HAP-1 (cell line): ENCODE measurements around the gene TBCEL.

Source experiments
- DNase-seq, 2 experiments: peaks; one replicate each; pipeline ENCODE4 v3.0.0-alpha.2; 2016 to 2020; ENCODE audit warnings: low spot score in 2 of 2
- H3K27me3 ChIP-seq: fragments of 250-450 bp; sonication (Bioruptor Pico); 2 replicates; pipeline ENCODE4 v1.5.1; 2020; ENCODE audit warnings: low read depth, mild to moderate bottlenecking, moderate library complexity
- H3K36me3 ChIP-seq: fragments of 250-450 bp; sonication (Bioruptor Pico); replicated peaks from 2 replicates; pipeline ENCODE4 v1.5.1; 2020; ENCODE audit warnings: mild to moderate bottlenecking
- H3K4me1 ChIP-seq: fragments of 250-450 bp; sonication (Bioruptor Pico); 2 replicates; pipeline ENCODE4 v1.5.1; 2020; ENCODE audit warnings: mild to moderate bottlenecking
- H3K4me3 ChIP-seq: fragments of 250-450 bp; sonication (Bioruptor Pico); 2 replicates; pipeline ENCODE4 v1.5.1; 2020; ENCODE audit warnings: mild to moderate bottlenecking, moderate library complexity
- H3K9me3 ChIP-seq: fragments of 250-450 bp; sonication (Bioruptor Pico); 2 replicates; pipeline ENCODE4 v1.5.1; 2020; ENCODE audit warnings: mild to moderate bottlenecking, moderate library complexity
- in situ Hi-C: fragments of 300-500 bp; cut with MboI; formaldehyde crosslinking; loops from 3 replicates; pipeline ENCODE4 v1.14.3; 2020; ENCODE audit warnings: low sequenced_read_pairs, inconsistent platforms, mixed read lengths

TBCEL gene

DNA sequence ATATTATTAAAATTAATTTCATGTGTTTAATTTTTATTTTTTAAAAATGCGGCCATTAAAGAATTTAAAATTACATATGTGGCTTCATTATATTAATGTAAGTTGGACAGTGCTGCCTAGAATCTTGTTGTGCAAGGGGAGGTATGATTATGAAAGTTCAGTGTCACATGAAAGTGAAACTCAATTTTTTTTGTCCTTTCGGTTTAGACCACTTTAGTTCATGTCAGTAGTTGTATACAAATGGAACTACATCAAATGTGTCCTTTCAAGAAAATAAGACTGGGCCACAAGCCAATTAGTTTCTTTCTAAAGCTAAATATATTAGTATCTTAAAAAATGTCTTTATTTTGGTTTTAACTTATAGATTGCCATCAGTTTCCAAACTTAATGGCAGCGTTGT is 35.7 kb downstream of the TBCEL start:
- Histone ChIP-seq H3K27me3 (no peaks in the 10 kb centered on the region), H3K4me1 (no peaks in the 10 kb centered on the region), H3K36me3 (peaks cover 9% of the 10 kb centered on the region; the same call in 1 of the 2 replicates), H3K4me3 (no peak overlapping the region), H3K9me3 (no peaks in the 10 kb centered on the region)
- DNase-seq, result no peak
- in situ Hi-C loops, result no loop called here

DNA sequence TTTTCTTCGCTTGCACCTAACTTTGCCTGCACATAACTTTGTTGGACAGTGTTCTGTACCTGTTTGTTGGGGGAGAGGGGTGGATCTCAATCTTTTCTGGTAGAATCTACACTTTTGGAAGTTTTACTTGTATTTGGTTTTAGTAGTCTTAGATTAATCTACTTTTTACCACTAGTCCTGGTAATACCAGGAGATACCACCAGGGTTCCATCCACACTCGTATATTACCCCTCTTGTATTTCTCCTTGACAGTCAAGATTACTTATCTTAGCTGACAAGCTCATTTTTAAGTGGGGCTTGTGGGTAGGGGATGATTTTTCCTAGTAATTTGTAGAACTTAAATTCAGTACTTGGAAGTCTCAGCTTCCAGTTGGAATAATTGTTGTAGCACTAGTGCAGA is 39.8 kb downstream of the TBCEL start:
- H3K36me3 ChIP-seq, result peaks cover 6% of the 10 kb centered on the region; the same call in 1 of the 2 replicates
- in situ Hi-C loops, result no loop called here
- H3K9me3 ChIP-seq, result no peaks in the 10 kb centered on the region
- H3K4me3 ChIP-seq, result no peak overlapping the region
- H3K27me3 ChIP-seq, result no peaks in the 10 kb centered on the region
- H3K4me1 ChIP-seq, result no peaks in the 10 kb centered on the region
- DNase-seq, result peak in 1 of 2 experiments; percentile 10

DNA sequence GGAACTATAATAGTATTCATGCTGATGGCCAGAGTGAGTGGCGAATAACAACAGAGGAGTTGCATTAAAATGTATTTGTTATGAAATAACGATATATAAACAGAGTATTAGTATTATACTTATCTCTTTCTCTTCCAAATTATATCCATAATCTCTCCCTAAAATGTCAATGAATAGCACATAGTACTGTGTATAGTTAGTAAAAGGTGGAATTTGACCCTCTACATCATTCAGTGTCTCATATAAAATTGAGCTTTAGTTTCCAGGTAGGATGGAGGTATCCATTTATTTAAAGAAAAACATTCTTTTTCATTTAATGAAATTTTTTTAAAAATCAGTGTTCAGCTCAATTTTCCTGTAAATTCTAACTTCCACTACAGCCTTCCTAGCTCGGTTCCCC is 42.7 kb downstream of the TBCEL start:
- no peaks in the 10 kb centered on the region for H3K27me3 ChIP-seq
- H3K4me1 ChIP-seq, result peaks cover 5% of the 10 kb centered on the region
- in situ Hi-C loops, result no loop called here
- H3K4me3 ChIP-seq, result no peak overlapping the region
- H3K9me3 ChIP-seq, result no peaks in the 10 kb centered on the region
- peaks cover 4% of the 10 kb centered on the region; the same call in 1 of the 2 replicates for H3K36me3 ChIP-seq
- no peak for DNase-seq

DNA sequence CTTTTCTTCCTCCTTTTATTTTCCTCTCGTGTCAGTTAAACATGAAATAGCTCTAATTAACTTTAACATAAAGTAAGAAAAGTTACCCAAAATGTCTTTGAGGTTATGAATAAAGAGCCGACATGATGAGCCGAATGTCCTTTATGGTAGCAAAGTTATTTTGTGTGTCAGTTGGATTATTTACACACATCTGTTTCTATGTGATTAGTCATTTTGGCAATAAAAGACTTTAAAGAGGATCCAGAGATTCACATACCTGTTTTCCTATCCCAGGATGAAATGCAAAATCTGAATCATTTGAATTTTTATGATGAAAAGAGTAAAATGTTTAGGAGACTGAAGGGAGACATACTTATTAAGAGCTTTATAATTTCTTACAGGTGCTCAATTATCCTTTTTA is 43.1 kb downstream of the TBCEL start:
- Histone ChIP-seq H3K9me3 (no peaks in the 10 kb centered on the region), H3K4me1 (peaks cover 5% of the 10 kb centered on the region), H3K4me3 (no peak overlapping the region), H3K27me3 (no peaks in the 10 kb centered on the region), H3K36me3 (peaks cover 4% of the 10 kb centered on the region; the same call in 1 of the 2 replicates)
- in situ Hi-C loops, result no loop called here
- DNase-seq, result no peak

DNA sequence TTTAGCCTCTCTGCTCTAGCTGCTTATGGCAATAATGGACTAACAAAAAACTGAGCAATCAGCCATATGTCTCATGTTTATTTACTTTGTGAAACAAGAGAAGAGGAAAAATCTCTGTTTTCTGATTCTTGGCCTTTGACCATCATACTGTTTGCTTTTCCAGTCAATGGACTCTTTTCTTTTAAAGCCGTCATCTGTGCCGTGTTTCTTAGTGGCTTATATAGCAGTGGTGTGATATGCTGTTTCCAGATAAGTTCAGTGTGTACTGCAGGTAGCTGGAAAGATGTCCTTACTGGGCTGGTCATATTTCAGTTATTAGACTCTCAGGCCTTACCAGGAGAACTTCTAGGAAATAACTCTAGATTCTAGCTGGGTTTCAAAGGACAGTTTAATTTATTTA is 43.6 kb downstream of the TBCEL start:
- Histone ChIP-seq H3K4me1 (peaks cover 5% of the 10 kb centered on the region), H3K27me3 (no peaks in the 10 kb centered on the region), H3K4me3 (no peak overlapping the region), H3K36me3 (peaks cover 4% of the 10 kb centered on the region; the same call in 1 of the 2 replicates), H3K9me3 (no peaks in the 10 kb centered on the region)
- in situ Hi-C loops, result no loop called here
- DNase-seq, result no peak

DNA sequence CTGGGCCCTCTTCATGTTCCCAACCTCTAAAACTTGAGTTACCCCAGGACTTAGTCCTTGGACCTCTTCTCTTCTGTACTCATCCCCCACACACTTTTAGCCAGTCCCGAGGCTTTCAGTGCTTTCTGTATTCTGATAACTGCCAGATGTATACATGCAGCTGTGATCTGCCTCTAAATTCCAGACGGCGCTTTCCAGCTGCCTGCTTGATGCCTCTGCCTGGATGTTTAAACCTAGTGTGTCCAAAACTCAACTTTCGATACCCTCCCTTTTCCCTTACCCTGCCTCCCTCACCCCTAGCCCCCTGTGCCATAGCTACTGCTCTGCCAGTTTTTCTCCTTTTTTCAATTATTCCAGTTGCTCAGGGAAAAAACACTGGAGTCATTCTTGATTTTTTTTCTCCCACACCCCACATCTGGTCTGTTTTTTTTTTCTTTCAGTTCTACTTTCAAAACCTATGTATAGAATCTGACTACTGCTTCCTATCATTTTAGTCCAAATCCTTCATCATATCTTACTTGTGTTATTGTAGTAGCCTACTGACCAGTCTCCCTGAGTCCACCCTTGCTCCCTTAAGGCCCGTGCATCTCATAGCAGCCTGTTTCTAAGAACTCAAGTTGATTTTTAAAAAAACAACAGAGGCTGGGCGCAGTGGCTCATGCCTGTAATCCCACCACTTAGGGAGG is 44.2 kb downstream of the TBCEL start:
- Histone ChIP-seq H3K36me3 (peaks cover 4% of the 10 kb centered on the region; the same call in 1 of the 2 replicates), H3K4me3 (no peak overlapping the region)

DNA sequence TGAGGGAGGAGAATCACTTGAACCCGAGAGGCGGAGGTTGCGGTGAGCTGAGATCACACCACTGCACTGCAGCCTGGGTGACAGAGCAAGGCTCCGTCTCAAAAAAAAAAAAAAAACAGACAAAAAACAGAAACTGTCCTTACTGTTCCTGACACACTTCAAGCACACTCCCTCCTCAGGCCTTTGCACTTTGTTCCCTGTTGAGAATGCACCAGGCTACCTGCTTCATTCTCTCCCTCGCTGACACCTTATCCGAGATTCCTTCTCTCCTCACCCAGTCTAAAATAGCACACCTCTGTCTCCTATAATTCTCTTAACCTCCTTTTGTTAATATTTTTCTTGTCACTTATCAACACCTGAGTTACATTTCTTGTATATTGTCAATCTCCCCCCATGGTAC is 44.9 kb downstream of the TBCEL start:
- peaks cover 4% of the 10 kb centered on the region; the same call in 1 of the 2 replicates for H3K36me3 ChIP-seq

More for the DNA sequence above, 44.2 kb downstream of the TBCEL start:
- no peak for DNase-seq
- Histone ChIP-seq H3K4me1 (peaks cover 5% of the 10 kb centered on the region), H3K9me3 (no peaks in the 10 kb centered on the region), H3K27me3 (no peaks in the 10 kb centered on the region)
- in situ Hi-C loops, result no loop called here

DNA sequence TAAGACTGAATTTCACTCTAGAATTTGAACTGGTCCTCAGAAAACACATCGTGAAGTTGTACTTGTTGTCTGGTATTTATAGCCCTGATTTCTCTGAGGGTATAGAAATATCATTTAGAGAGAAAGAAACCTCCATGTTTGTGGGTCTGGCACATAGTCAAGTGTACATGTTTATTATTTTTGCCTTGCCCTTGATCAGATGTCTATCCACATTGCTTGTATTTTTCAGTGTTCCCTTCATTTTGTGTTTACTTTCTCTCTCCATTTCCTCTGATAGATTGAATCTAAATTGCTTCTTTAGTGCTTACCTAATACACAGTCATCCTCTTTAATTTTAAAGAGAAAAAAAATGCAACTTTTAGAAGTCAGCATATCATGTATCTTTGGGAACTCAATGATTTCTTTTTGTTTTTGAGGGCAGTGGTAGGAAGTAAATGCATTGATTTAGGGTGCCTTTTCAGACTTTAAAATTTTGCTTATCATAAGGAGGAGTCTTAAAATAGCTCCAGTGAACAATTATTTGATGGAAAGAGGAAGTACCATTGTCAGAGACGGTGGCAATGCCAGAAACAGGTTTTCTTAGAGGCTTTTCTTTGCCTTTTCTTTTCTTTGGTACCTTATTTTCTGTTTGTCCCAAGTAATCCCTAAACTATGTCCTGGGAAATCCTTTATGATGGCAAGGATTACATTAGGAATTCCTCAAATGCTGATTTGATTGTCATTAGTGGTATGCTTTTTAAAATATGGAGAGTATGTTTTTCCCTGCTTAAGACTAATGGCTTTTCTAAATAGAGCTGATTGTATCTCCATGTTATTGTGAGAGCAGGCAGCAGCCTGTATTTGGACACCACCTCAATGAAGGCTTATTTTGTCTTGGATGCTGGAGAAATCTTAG is 47.3 kb downstream of the TBCEL start:
- in situ Hi-C loops, result no loop called here
- no peaks in the 10 kb centered on the region for H3K27me3 ChIP-seq
- H3K4me1 ChIP-seq, result peaks cover 5% of the 10 kb centered on the region
- H3K4me3 ChIP-seq, result no peak overlapping the region
- DNase-seq, result peak in 1 of 2 experiments; percentile 60
- H3K9me3 ChIP-seq, result no peaks in the 10 kb centered on the region
- no peaks in the 10 kb centered on the region for H3K36me3 ChIP-seq

More for the DNA sequence above, 44.9 kb downstream of the TBCEL start:
- no peak overlapping the region for H3K4me3 ChIP-seq
- no peak for DNase-seq
- no peaks in the 10 kb centered on the region for H3K9me3 ChIP-seq
- no peaks in the 10 kb centered on the region for H3K27me3 ChIP-seq
- in situ Hi-C loops, result no loop called here
- peaks cover 5% of the 10 kb centered on the region for H3K4me1 ChIP-seq

DNA sequence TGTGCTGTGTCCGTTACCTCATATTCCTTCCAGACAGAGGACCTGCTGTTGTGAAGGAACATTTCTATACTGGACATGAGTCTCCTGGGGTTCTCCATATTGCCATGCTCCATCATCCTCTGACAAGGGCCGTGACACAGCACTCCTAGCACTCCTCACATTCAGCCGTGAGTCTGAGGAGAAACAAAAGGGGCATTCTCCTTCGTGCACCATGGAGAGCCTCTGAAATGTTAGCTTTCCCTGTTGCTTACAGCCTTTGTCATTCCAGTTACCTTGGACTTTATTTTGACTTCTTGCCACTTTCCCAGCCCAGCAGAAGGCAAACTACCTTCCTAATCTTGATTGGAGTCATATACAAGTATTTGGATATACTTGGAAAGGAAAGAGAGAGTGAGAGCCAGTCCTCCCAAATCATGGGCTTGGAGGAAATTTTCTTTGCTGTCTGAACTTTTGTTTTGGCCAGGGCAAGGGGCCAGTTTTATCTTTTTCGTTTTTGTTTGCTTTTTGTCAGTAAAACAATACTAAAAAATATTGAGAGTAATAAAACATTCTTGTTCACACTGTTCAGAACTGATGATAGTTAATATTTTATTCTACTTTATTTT is 48.0 kb downstream of the TBCEL start:
- H3K4me1 ChIP-seq, result peaks cover 5% of the 10 kb centered on the region
- H3K36me3 ChIP-seq, result no peaks in the 10 kb centered on the region
- in situ Hi-C loops, result no loop called here
- no peak overlapping the region for H3K4me3 ChIP-seq
- no peaks in the 10 kb centered on the region for H3K27me3 ChIP-seq
- no peaks in the 10 kb centered on the region for H3K9me3 ChIP-seq
- DNase-seq, result peak in 1 of 2 experiments; percentile 21

DNA sequence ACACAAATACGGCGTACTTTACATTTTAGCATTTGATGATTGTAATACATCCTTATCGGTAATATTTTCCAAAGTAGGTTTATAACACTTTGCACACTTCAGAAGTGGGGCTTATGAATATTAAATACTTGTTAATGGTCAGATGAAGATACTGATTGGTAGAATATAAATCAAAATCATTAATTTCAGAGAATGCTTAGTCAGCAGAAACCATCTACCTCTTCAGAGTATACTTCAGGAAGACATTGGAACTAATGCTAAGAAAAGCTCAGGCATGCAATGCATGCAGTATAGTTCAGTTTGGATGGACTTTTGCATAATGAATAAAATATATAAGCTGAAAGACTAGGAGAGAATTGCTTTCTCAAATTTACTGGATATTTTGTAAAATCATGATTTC is 57.4 kb downstream of the TBCEL start:
- Histone ChIP-seq H3K4me1 (no peaks in the 10 kb centered on the region), H3K4me3 (no peak overlapping the region), H3K36me3 (no peaks in the 10 kb centered on the region), H3K27me3 (no peaks in the 10 kb centered on the region), H3K9me3 (no peaks in the 10 kb centered on the region)
- in situ Hi-C loops, result no loop called here
- no peak for DNase-seq

DNA sequence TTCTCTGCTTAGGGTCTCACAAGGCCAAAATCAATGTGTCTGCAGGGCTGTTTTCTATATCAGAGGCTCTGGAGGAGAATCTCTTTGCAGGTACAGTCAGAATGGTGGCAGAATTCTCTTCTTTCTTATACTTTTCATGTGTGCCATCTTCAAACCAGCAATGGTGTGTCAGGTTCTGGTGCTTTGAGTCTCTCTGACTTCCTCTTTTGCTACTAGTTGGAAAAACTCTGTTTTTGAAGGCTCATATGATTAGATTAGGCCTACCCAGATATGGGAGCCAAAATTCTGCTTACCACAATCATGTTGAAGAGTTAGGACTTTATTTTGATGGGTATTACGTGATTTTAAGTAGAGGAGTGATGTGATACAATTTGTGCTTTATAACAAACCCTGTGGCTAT is 58.3 kb downstream of the TBCEL start:
- Histone ChIP-seq H3K4me1 (no peaks in the 10 kb centered on the region), H3K27me3 (no peaks in the 10 kb centered on the region), H3K4me3 (no peak overlapping the region), H3K9me3 (no peaks in the 10 kb centered on the region), H3K36me3 (no peaks in the 10 kb centered on the region)
- DNase-seq, result no peak
- in situ Hi-C loops, result no loop called here

DNA sequence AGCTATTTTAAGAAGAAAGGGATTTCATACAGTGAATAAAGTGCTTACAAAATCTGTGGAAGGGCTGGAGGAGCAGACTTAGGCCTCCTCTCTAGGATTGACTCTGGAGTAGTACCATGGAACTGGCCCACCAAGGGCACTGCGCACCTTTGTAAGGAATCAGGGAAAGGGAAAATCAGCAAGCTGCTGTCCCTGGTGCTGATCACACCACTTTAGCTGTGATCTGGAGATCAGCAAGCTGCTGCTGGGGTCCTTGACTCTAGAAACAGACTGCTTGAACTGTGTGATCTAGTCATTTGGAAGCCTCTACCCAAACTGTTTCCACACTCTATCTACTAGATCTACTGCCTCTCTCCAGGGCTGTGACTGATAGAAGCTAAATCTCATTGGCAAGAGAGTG is 58.8 kb downstream of the TBCEL start:
- no peaks in the 10 kb centered on the region for H3K4me1 ChIP-seq
- peak in 1 of 2 experiments; percentile 51 for DNase-seq
- no peaks in the 10 kb centered on the region for H3K9me3 ChIP-seq
- no peaks in the 10 kb centered on the region for H3K27me3 ChIP-seq
- in situ Hi-C loops, result no loop called here
- H3K36me3 ChIP-seq, result no peaks in the 10 kb centered on the region; the same call in 1 of the 2 replicates
- no peak overlapping the region for H3K4me3 ChIP-seq

DNA sequence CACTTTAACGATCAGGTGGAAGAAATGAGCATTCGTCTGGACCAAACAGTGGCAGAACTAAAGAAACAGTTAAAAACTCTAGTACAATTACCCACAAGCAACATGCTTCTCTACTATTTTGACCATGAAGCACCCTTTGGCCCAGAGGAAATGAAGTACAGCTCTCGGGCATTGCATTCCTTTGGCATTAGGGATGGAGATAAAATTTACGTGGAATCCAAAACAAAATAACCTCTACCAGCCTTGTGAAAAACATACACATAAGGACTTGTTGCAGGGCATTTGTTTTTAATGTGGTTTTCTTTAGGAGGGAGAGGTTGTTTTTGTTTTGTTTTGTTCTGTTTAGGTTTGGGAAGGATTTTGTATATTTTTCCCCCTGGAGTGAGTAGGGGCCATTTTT is 63.0 kb downstream of the TBCEL start:
- no peak overlapping the region for H3K4me3 ChIP-seq
- DNase-seq, result no peak
- no peaks in the 10 kb centered on the region; the same call in 1 of the 2 replicates for H3K4me1 ChIP-seq
- in situ Hi-C loops, result no loop called here
- no peaks in the 10 kb centered on the region for H3K9me3 ChIP-seq
- H3K36me3 ChIP-seq, result no peaks in the 10 kb centered on the region; the same call in 1 of the 2 replicates
- no peaks in the 10 kb centered on the region for H3K27me3 ChIP-seq
